ENCODE measurements around the gene DNAJB12.
"Not testable (repeated sequence)": the region's sequence is repeated elsewhere in the genome, so short reads cannot be mapped to it uniquely, and the experiment has no call there.

Gene DNAJB12

DNA sequence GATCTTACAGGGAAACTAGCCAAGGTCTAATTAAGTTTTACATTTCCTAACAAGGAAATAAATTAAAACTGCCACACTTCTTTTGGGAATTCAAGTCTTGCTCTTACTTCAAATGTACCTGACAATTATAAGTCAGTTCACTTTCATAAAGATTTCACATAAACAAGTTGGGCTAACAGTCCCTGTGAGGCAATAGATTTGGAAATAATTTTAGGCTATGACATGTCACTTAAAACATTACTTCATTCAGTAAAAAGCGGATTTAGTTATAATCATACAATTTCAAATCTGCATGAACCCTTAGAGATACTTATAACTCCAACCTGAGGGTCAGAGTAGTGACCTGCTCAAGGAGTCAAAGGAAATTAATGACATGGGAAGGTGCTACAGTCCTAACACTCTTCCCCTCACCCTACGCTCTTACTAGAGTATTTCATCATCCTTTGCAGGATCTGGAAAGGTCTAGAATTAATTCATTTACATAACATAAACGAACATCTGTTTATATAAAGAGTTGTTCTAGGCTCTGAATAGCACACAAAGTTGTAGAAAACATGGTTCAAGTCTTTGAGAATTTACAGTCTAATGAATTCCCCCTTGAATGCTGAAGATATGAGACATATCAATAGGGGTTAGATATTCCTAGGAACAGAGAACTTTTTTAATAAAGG is 32.3 kb upstream of the DNAJB12 start:
- no peak for DNase-seq (ENCODE audit: low read depth)
- TF ChIP-seq, protein P1, sequence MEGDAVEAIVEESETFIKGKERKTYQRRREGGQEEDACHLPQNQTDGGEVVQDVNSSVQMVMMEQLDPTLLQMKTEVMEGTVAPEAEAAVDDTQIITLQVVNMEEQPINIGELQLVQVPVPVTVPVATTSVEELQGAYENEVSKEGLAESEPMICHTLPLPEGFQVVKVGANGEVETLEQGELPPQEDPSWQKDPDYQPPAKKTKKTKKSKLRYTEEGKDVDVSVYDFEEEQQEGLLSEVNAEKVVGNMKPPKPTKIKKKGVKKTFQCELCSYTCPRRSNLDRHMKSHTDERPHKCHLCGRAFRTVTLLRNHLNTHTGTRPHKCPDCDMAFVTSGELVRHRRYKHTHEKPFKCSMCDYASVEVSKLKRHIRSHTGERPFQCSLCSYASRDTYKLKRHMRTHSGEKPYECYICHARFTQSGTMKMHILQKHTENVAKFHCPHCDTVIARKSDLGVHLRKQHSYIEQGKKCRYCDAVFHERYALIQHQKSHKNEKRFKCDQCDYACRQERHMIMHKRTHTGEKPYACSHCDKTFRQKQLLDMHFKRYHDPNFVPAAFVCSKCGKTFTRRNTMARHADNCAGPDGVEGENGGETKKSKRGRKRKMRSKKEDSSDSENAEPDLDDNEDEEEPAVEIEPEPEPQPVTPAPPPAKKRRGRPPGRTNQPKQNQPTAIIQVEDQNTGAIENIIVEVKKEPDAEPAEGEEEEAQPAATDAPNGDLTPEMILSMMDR (conservative IDR thresholded peaks at IDR 0.05; ENCODE audit: low read depth, low read length): no peak
- H3K4me3 ChIP-seq (ENCODE audit: low read length): no peak overlapping the region

DNA sequence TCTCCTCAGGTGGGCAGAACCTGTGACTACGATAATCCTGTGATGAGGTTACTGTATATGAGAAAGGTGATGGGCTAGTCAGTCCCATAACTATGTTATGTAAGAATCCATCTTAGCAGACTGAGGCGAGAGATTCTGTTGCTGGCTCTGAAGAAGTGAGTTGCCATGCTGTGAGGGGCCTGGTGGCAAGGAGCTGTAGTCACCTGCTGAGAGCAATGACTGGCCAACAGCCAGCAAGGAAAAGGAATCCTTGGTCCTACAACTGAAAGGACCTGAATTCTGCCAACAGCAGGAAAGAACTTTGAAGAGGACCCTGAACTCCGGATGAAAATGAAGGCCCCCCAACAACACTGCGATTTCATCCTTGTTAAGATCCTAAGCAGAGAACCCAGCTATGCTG is 31.0 kb upstream of the DNAJB12 start:
- DNase-seq (ENCODE audit: low read depth): no peak
- H3K4me3 ChIP-seq (ENCODE audit: low read length): no peak overlapping the region
- TF ChIP-seq, protein P1 (conservative IDR thresholded peaks at IDR 0.05; ENCODE audit: low read depth, low read length): no peak

DNA sequence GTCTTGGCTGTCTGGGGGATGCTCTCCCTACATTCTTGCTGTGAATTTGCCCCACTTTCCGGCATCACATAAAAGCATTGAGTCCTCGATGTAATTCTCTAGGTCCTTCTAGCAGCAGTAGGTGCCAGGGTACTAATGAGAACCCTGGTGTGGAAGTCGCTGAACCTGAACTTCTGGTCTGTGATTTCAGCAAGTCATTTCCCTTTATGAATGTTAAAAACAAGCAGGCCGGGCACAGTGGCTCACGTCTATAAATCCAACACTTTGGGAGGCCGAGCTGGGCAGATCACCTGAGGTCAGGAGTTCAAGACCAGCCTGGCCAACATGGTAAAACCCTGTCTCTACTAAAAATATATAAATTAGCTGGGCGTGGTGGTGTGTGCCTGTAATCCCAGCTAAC is 30.3 kb upstream of the DNAJB12 start:
- H3K4me3 ChIP-seq (ENCODE audit: low read length); DNase-seq (ENCODE audit: low read depth): not testable (repeated sequence)

DNA sequence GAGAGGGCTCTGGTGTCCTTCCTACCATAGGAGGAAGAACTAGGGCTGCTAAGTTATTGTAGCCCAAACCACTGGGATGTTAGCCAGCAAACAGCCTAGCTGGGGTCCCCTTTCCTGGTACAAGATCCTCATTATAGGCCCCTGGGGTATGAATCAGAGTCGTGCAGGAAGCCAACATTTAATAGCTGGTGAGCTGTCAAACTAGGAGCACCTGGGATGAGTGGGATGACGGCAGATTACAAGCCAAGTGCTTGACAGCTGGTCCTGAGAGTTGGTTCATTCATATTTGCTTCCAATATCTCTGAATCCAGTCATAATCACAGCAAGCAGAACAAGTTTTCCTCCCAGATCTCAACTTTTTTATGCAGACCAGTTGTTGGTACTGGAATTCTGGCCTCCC is 25.1 kb upstream of the DNAJB12 start:
- TF ChIP-seq, protein P1 (conservative IDR thresholded peaks at IDR 0.05; ENCODE audit: low read depth, low read length): no peak
- no peak for DNase-seq (ENCODE audit: low read depth)

DNA sequence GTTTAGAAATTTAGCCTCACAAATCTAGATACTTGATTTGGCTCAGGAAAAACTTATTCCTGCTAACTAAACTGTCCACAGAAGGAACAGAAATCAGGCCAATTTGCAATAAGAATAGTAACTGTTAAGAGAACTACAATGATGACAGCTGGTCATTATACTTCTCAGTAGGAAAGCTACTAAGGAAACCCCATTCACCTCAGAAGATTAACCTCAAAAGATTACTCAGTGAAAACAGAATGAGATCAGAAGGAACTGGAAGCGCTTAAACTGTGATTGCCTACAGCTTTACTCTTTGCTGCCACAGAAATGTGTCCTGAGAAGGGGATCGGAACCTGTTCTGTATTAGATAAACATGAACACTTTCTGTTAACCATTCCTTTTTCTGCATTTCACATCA is 24.3 kb upstream of the DNAJB12 start:
- DNase-seq (ENCODE audit: low read depth): no peak
- TF ChIP-seq, protein P1 (conservative IDR thresholded peaks at IDR 0.05; ENCODE audit: low read depth, low read length): no peak
- H3K4me3 ChIP-seq (ENCODE audit: low read length): no peak overlapping the region

More for the DNA sequence above, 25.1 kb upstream of the DNAJB12 start:
- no peak overlapping the region for H3K4me3 ChIP-seq (ENCODE audit: low read length)

DNA sequence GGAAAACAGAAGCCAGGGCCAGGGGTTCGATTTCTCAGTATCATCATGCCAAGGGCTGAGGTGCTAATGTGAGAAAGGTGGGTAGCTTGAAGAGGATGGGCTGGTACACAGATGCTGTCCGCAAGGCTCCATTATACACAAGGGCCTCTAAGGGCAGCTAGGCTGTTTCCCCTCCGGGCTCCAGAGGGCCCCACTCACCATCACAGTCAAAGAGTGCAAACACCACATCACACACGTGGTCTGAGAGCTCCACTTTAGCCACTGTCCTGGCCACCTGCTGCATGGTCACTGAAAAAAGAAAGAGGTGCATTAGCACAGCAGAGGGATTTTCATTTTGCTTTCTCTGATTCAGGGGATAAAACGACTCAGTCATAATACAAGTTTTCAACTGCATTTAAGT is 20.9 kb upstream of the DNAJB12 start:
- DNase-seq (ENCODE audit: low read depth): no peak
- H3K4me3 ChIP-seq (ENCODE audit: low read length): no peak overlapping the region
- TF ChIP-seq, protein P1 (conservative IDR thresholded peaks at IDR 0.05; ENCODE audit: low read depth, low read length): peak; percentile 37

DNA sequence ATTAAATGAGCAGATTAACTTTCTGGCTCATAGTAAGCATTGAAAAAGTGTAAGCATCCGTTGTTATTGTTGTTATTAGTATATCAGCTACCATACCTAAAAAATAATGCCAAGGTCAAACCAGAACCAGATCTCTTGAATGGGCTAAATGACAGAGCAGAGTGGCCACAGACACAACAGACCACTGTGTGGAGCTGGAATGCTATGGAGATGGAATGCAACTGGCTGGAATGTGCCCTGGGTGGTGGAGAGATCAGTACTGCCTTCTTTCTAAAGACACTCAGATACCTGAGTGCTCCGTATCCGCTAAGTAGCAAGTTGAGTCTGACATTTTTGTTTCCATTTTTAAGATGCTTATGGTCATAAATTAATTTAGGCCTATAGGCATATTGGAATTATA is 20.5 kb upstream of the DNAJB12 start:
- H3K4me3 ChIP-seq (ENCODE audit: low read length): no peak overlapping the region
- no peak for DNase-seq (ENCODE audit: low read depth)
- TF ChIP-seq, protein P1 (conservative IDR thresholded peaks at IDR 0.05; ENCODE audit: low read depth, low read length): peak; percentile 22

Measured in retinal pigment epithelial cell (primary cell).